Neural progenitor cell (in vitro differentiated cells): ENCODE results near the gene LAMA2. TPM values are rescaled to one million over a fixed set of nuclear protein-coding genes. Genes with fewer than 3 reads are reported as not detected.

Source experiments
- DNase-seq: peaks from one replicate; pipeline ENCODE4 v3.0.0-alpha.2; 2016; ENCODE audit warnings: low spot score
- H2AFZ ChIP-seq: fragments of 200-600 bp; sonication (generic); replicated peaks from 2 replicates; pipeline ENCODE4 v1.6.1; 2016; ENCODE audit warnings: antibody characterized with exemption
- H3F3A ChIP-seq: fragments of 200-600 bp; sonication (generic); 2 replicates; pipeline ENCODE4 v1.6.1; 2016; ENCODE audit warnings: antibody characterized with exemption, low read depth
- H3K27ac ChIP-seq: fragments of 200-600 bp; sonication (generic); 2 replicates; pipeline ENCODE4 v1.5.1; 2016; ENCODE audit warnings: mild to moderate bottlenecking
- H3K27me3 ChIP-seq: fragments of 200-600 bp; sonication (generic); 2 replicates; pipeline ENCODE4 v1.6.1; 2016; ENCODE audit warnings: mild to moderate bottlenecking, moderate library complexity
- H3K36me3 ChIP-seq: fragments of 200-600 bp; sonication (generic); 2 replicates; pipeline ENCODE4 v1.5.1; 2016
- H3K4me1 ChIP-seq: fragments of 200-600 bp; sonication (generic); 2 replicates; pipeline ENCODE4 v1.6.1; 2016; ENCODE audit warnings: mixed run types
- H3K4me2 ChIP-seq: fragments of 200-600 bp; sonication (generic); 2 replicates; pipeline ENCODE4 v1.6.1; 2016
- H3K4me3 ChIP-seq: fragments of 200-600 bp; sonication (generic); 2 replicates; pipeline ENCODE4 v1.5.1; 2016
- H3K79me2 ChIP-seq: fragments of 200-600 bp; sonication (generic); 2 replicates; pipeline ENCODE4 v1.6.1; 2016; ENCODE audit warnings: low read depth
- H3K9ac ChIP-seq: fragments of 200-600 bp; sonication (generic); 2 replicates; pipeline ENCODE4 v1.6.1; 2016
- H3K9me3 ChIP-seq: fragments of 200-600 bp; sonication (generic); 2 replicates; pipeline ENCODE4 v1.5.1; 2016; ENCODE audit warnings: low read depth
- H4K20me1 ChIP-seq: fragments of 200-600 bp; sonication (generic); 2 replicates; pipeline ENCODE4 v1.6.1; 2016; ENCODE audit warnings: low read depth
- H3K27ac Mint-ChIP-seq: 3 replicates; pipeline ENCODE4 v1.8.0; 2021; ENCODE audit warnings: mixed read lengths
- H3K27me3 Mint-ChIP-seq: 2 replicates; pipeline ENCODE4 v1.8.0; 2022; ENCODE audit warnings: low read depth, mild to moderate bottlenecking, inconsistent platforms, moderate library complexity, mixed read lengths; ENCODE audit not compliant: insufficient read depth
- H3K36me3 Mint-ChIP-seq: 3 replicates; pipeline ENCODE4 v1.8.0; 2021; ENCODE audit warnings: mixed read lengths
- H3K4me1 Mint-ChIP-seq: 3 replicates; pipeline ENCODE4 v1.8.0; 2021; ENCODE audit warnings: mixed read lengths
- H3K4me3 Mint-ChIP-seq: 3 replicates; pipeline ENCODE4 v1.8.0; 2021; ENCODE audit warnings: mild to moderate bottlenecking, moderate library complexity, mixed read lengths
- H3K9me3 Mint-ChIP-seq: 3 replicates; pipeline ENCODE4 v1.8.0; 2020; ENCODE audit warnings: mixed read lengths
- CTCF ChIP-seq: fragments of 200-600 bp; sonication (generic); IDR thresholded peaks from 2 replicates; pipeline ENCODE4 v1.5.1; 2017; ENCODE audit warnings: antibody characterized with exemption, mild to moderate bottlenecking
- EZH2 ChIP-seq: fragments of 200-600 bp; sonication (generic); IDR thresholded peaks from 2 replicates; pipeline ENCODE4 v1.6.1; 2017; ENCODE audit warnings: antibody characterized with exemption, mild to moderate bottlenecking, moderate library complexity
- EZH2phosphoT487 ChIP-seq: fragments of 200-600 bp; sonication (generic); IDR thresholded peaks from 2 replicates; pipeline ENCODE4 v1.6.1; 2017; ENCODE audit warnings: antibody characterized with exemption
- total RNA-seq: library from RNA; depleted of rRNA; stranded (reverse); fragments of >200 nt; gene quantifications from 2 replicates; pipeline ENCODE4 v1.2.3, GENCODE V29; 2015; ENCODE audit warnings: low replicate concordance

The LAMA2 gene
- total RNA-seq, 1 donor from 2014 or later: 1.5 TPM

- Histone ChIP-seq H4K20me1 (no peaks in the 10 kb centered on the region), H3K9me3 (no peaks in the 10 kb centered on the region), H3K27ac (no peak overlapping the region), H3K4me1 (no peaks in the 10 kb centered on the region), H3K27me3 (no peaks in the 10 kb centered on the region), H3F3A (no peaks in the 10 kb centered on the region), H3K4me2 (no peak overlapping the region), H3K4me3 (no peak overlapping the region), H3K9ac (no peak overlapping the region), H3K36me3 (no peaks in the 10 kb centered on the region), H2AFZ (no peak overlapping the region), H3K79me2 (no peaks in the 10 kb centered on the region)
- no peak for DNase-seq
- Mint-ChIP-seq H3K4me3 (no peak overlapping the region), H3K27ac (no peak overlapping the region), H3K27me3 (no peaks in the 10 kb centered on the region), H3K4me1 (peaks cover 5% of the 10 kb centered on the region), H3K9me3 (no peaks in the 10 kb centered on the region), H3K36me3 (no peaks in the 10 kb centered on the region)
- TF ChIP-seq EZH2phosphoT487 (no peak), EZH2 (no peak), CTCF (no peak)
Observed at GRCh38 chr6:128990915-128991314, 108.0 kb downstream of the LAMA2 start.

- no peak overlapping the region for H3K4me3 Mint-ChIP-seq
- peaks cover 5% of the 10 kb centered on the region for H3K4me1 Mint-ChIP-seq
- no peak overlapping the region for H3K9ac ChIP-seq
- no peaks in the 10 kb centered on the region for H3K36me3 ChIP-seq
- no peaks in the 10 kb centered on the region for H4K20me1 ChIP-seq
- H3K9me3 Mint-ChIP-seq: no peaks in the 10 kb centered on the region
- no peak overlapping the region for H2AFZ ChIP-seq
- H3F3A ChIP-seq: no peaks in the 10 kb centered on the region
- TF ChIP-seq EZH2 (no peak), EZH2phosphoT487 (no peak), CTCF (no peak)
- H3K27ac Mint-ChIP-seq: no peak overlapping the region
- H3K27me3 ChIP-seq: no peaks in the 10 kb centered on the region
- no peaks in the 10 kb centered on the region for H3K27me3 Mint-ChIP-seq
- no peaks in the 10 kb centered on the region for H3K79me2 ChIP-seq
- H3K4me2 ChIP-seq: no peak overlapping the region
- no peaks in the 10 kb centered on the region for H3K9me3 ChIP-seq
- no peaks in the 10 kb centered on the region for H3K36me3 Mint-ChIP-seq
- no peak overlapping the region for H3K27ac ChIP-seq
- no peaks in the 10 kb centered on the region for H3K4me1 ChIP-seq
- DNase-seq: no peak
- no peak overlapping the region for H3K4me3 ChIP-seq
Observed at GRCh38 chr6:128993166-128993565, 110.2 kb downstream of the LAMA2 start.

- no peak for DNase-seq
- no peak overlapping the region for H3K4me3 Mint-ChIP-seq
- no peak for TF ChIP-seq EZH2
- no peak for TF ChIP-seq CTCF
- no peak for TF ChIP-seq EZH2phosphoT487
- H2AFZ ChIP-seq: no peak overlapping the region
- H3K9me3 Mint-ChIP-seq: no peaks in the 10 kb centered on the region
- H3K9ac ChIP-seq: no peak overlapping the region
- no peak overlapping the region for H3K4me3 ChIP-seq
- H3K36me3 ChIP-seq: no peaks in the 10 kb centered on the region
- H3K27ac Mint-ChIP-seq: no peak overlapping the region
- H3K27ac ChIP-seq: no peak overlapping the region
- no peaks in the 10 kb centered on the region for H3K27me3 Mint-ChIP-seq
- no peaks in the 10 kb centered on the region for H3K79me2 ChIP-seq
- H3K9me3 ChIP-seq: no peaks in the 10 kb centered on the region
- H3K27me3 ChIP-seq: no peaks in the 10 kb centered on the region
- no peaks in the 10 kb centered on the region for H3K36me3 Mint-ChIP-seq
- H3K4me1 Mint-ChIP-seq: peaks cover 4% of the 10 kb centered on the region
- H3K4me1 ChIP-seq: no peaks in the 10 kb centered on the region
- no peaks in the 10 kb centered on the region for H3F3A ChIP-seq
- H4K20me1 ChIP-seq: no peaks in the 10 kb centered on the region
- H3K4me2 ChIP-seq: no peak overlapping the region
Observed at GRCh38 chr6:128997880-128998279, 114.9 kb downstream of the LAMA2 start.
